Effector memory CD4-positive, alpha-beta T cell (primary cell): ENCODE measurements around the gene CEP72.

Source experiments
- DNase-seq, 3 donors: peaks; one replicate each; pipeline ENCODE4 v3.0.0-alpha.2; 2020
- H3K27ac ChIP-seq: 2 replicates; pipeline ENCODE4 v1.7.0; 2013; ENCODE audit warnings: mild to moderate bottlenecking, low read length, moderate library complexity; ENCODE audit not compliant: insufficient read depth, poor library complexity, severe bottlenecking
- H3K27me3 ChIP-seq: replicated peaks from 2 replicates; pipeline ENCODE4 v1.7.0; 2013; ENCODE audit warnings: mild to moderate bottlenecking, low read length; ENCODE audit not compliant: insufficient read depth, control insufficient read depth, poor library complexity, severe bottlenecking
- H3K36me3 ChIP-seq: 2 replicates; pipeline ENCODE4 v1.7.0; 2013; ENCODE audit warnings: mild to moderate bottlenecking, low read length, moderate library complexity; ENCODE audit not compliant: control insufficient read depth, insufficient read depth
- H3K4me1 ChIP-seq: 2 replicates; pipeline ENCODE4 v1.7.0; 2013; ENCODE audit warnings: low read length, mild to moderate bottlenecking; ENCODE audit not compliant: control insufficient read depth, insufficient read depth, poor library complexity, severe bottlenecking
- H3K4me3 ChIP-seq: 2 replicates; pipeline ENCODE4 v1.7.0; 2013; ENCODE audit warnings: low read length, low read depth, mild to moderate bottlenecking; ENCODE audit not compliant: insufficient read depth, poor library complexity, severe bottlenecking
- H3K9me3 ChIP-seq: 2 replicates; pipeline ENCODE4 v1.7.0; 2013; ENCODE audit warnings: mild to moderate bottlenecking, low read length, moderate library complexity; ENCODE audit not compliant: control insufficient read depth

Gene CEP72

DNA sequence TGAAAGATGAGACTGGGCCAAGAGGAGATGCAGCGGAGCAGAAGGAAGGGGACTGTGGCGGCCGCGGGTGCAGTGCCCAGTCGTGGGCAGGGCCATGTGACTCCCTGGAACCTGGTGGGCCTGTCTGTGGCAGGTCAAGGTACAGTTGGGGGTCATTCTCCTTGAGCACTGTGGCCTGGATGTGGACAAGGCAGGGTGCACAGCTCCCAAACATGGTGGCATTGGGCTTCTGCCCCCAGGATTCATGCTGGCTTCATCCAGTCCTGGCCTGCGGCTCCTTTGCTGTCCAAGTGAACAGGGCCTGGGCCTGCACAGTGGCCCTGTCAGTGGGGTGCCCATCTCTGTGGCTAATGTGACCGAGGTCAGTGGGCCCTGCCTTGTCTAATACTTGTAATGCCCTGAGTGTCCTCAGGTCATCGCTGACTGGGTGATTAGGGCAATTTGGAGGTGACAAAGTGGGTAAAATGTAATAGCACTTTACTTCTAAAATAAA, 39.9 kb downstream of the CEP72 start:
- Histone ChIP-seq H3K27ac (no peak overlapping the region), H3K27me3 (no peaks in the 10 kb centered on the region), H3K4me1 (no peaks in the 10 kb centered on the region), H3K36me3 (peaks cover 12% of the 10 kb centered on the region), H3K9me3 (no peaks in the 10 kb centered on the region), H3K4me3 (no peak overlapping the region)
- no peak for DNase-seq

DNA sequence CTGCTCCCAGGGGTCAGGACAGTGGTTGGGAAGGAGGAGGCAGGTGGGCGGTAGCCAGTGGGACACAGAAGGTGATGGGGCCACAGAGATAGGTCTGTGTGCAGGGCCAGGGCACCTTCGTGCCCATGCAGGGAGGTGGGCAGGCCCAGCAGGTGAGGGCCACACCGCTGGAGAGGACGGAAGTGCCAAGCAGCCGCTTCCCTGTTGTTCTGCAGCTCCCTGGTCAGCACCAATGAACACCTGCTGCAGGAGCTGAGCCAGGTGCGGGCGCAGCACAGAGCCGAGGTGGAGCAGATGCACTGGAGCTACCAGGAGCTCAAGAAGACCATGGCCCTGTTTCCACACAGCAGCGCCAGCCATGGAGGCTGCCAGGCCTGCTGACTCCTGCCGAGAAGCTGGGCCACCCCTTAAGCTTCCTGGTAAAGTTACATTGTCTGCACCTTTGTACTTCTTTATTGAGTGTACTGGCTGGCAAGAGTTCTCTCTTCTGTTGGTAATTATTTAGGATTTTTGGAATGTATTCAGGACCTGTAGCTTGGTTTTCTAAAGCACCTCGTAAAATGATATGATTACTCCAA, 40.7 kb downstream of the CEP72 start:
- no peaks in the 10 kb centered on the region for H3K4me1 ChIP-seq
- no peaks in the 10 kb centered on the region for H3K27me3 ChIP-seq
- peaks cover 8% of the 10 kb centered on the region for H3K36me3 ChIP-seq
- no peak overlapping the region for H3K27ac ChIP-seq
- peaks cover 4% of the 10 kb centered on the region for H3K9me3 ChIP-seq
- no peak overlapping the region for H3K4me3 ChIP-seq
- no peak for DNase-seq

DNA sequence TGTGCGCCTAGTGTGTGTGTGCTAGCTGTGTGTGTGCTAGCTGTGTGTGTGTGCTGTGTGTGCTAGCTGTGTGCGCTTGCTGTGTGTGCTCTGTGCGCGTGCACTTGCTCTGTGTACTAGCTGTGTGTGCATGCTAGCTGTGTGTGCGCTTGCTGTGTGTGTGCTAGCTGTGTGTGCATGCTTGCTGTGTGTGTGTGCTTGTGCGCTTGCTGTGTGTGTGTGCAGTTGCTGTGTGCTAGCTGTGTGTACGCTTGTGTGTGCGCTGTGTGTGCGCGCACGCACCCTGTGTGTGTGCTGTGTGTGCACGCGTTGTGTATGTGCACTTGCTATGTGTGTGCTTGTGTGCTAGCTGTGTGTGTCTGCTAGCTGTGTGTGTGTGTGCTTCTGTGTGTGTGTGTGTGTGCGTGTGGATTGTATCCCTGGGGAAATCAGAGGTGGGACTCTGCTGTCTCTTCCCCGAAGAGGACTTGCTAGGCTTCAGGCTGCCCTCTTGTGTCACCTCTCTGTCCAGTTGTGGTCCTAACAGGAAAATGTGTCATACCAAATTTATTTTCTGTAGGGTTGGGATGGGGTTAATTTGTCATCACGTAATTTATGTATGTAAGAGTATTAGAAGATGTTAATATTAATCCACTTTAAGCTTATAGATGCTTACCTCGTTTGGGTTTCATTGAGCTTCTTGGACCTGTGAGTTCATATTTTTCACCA, 42.1 kb downstream of the CEP72 start:
- H3K27me3 ChIP-seq: no peaks in the 10 kb centered on the region
- no peak overlapping the region for H3K27ac ChIP-seq
- no peaks in the 10 kb centered on the region for H3K4me1 ChIP-seq
- H3K36me3 ChIP-seq: peaks cover 8% of the 10 kb centered on the region
- H3K9me3 ChIP-seq: peaks cover 7% of the 10 kb centered on the region
- no peak for DNase-seq
- H3K4me3 ChIP-seq: no peak overlapping the region

DNA sequence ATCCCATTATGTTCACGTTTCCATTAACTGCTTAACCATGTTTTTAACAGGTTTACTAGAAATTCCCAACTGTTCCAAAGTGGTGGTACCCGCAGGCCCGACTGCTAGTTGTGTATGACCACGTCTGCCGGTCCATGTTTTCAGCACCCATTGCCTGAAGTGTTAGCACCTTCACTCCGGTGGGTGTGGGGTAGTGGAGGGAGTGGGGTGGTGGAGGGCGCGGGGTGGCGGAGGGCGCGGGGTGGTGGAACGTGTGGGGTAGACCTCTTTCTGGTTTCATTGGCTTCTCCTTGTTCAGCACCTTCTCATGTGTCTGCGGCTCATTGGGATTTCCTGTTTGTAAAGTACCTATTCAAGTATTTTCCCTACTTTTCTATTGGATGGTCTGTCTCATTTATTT, 43.3 kb downstream of the CEP72 start:
- H3K36me3 ChIP-seq: peaks cover 11% of the 10 kb centered on the region
- no peak overlapping the region for H3K4me3 ChIP-seq
- no peak for DNase-seq
- no peaks in the 10 kb centered on the region for H3K27me3 ChIP-seq
- H3K9me3 ChIP-seq: peaks cover 7% of the 10 kb centered on the region
- no peaks in the 10 kb centered on the region for H3K4me1 ChIP-seq
- no peak overlapping the region for H3K27ac ChIP-seq

DNA sequence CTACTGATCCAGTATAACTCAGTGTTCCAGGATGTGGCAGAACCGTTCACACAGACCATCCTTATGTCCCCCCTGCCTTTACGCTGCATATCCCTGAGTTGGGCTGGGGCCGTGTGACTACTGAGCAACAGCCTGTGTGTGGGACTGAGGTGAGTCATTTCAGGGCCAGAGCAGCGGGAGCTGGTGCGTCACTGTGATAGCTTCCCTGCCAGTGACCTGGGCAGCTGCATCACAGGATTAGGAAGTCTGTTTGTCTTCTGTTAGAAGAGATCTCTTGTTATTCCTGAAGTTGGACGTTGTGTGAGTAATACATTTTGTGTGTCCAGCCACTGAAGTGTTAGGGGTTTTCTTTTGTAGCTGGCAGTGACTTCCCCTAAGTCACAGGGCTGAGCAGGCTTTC, 45.4 kb downstream of the CEP72 start:
- no peaks in the 10 kb centered on the region for H3K27me3 ChIP-seq
- H3K4me3 ChIP-seq: no peak overlapping the region
- peaks cover 24% of the 10 kb centered on the region for H3K36me3 ChIP-seq
- DNase-seq: no peak
- peaks cover 7% of the 10 kb centered on the region for H3K9me3 ChIP-seq
- no peak overlapping the region for H3K27ac ChIP-seq
- H3K4me1 ChIP-seq: no peaks in the 10 kb centered on the region

DNA sequence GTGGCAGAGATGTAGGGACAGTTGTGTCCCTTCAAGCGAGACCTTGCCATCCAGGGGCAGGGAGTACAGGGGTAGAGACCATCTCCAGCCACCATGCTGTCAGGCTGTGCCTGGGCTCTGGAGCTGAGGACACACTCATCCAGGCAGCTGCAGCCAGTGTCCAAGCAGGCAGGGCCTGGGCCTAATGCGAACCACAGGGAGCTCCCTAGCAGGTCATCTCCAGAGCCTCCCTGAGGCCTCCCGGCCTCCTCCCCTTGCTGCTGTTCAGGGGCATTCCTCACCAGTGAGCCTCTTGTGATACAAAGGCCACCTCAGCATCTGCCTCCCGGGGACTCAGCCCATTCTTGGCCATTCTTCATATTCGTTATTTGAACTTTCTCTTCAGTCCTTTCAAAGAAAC, 46.0 kb downstream of the CEP72 start:
- Histone ChIP-seq H3K4me3 (no peak overlapping the region), H3K4me1 (no peaks in the 10 kb centered on the region), H3K36me3 (peaks cover 22% of the 10 kb centered on the region), H3K27me3 (no peaks in the 10 kb centered on the region), H3K9me3 (peaks cover 7% of the 10 kb centered on the region), H3K27ac (no peak overlapping the region)
- no peak for DNase-seq

DNA sequence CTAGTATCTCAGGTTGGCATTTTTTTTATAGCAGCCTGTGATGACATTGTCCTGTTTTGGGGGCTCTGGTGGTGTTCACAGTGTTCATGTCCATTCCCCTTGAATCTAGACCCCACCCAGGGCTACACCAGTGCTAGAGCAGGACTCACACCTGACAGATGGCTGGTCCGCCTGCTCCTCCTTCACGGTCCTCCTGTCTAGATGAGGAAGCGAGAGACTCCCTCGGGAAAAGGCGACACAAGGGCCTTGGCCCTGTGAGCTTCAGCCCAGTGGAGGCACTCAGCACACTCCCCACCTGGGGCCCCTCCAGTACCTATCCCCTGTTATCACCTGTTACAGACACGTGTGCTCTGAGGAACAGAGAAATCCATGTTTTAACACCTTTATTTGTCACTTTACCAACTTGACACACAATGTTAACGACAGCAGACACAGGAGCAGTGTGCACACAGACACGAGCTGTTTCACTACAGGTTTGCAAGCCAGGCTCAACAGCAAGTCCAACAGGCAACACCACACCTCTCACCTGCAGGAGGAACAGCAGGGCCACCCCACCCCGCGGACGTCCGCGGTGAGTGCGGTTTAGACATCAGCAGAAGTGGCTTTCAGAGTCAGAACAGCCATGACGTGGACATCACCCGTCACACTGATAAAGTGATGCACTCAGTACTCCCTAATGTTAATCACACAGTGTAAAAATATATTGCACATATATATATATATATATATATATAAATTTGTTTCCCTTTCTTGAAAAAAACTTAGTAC, 47.5 kb downstream of the CEP72 start:
- Histone ChIP-seq H3K27me3 (no peaks in the 10 kb centered on the region), H3K4me3 (no peak overlapping the region), H3K4me1 (no peaks in the 10 kb centered on the region), H3K9me3 (peaks cover 7% of the 10 kb centered on the region), H3K27ac (no peak overlapping the region), H3K36me3 (peaks cover 33% of the 10 kb centered on the region)
- no peak for DNase-seq

DNA sequence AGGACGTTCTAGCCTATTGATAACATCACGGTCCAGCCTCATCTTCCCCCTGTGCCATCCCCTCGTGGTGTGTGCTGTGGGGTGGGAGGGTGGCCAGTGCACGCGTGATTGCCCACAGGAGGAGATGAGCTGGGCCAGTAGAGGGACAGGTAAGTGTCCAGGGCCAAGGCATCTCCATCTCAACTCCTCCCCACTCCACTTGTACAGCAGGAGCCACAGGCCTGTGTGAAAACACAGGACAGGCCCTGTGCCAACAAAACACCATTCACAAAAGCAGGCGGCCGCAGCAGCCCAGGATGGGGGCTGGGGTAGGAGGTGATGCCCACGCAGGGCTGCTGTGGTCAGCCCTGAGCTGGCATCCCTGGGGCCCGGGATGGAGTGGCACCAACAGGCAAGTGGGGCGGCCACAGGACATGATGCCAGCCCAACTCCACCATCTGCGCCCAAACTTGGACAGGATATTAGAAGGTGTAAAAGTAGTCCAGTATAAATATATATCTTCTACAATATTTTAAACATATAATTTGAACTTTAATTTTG, 48.4 kb downstream of the CEP72 start:
- H3K27me3 ChIP-seq: no peaks in the 10 kb centered on the region
- peaks cover 35% of the 10 kb centered on the region for H3K36me3 ChIP-seq
- no peak overlapping the region for H3K27ac ChIP-seq
- peaks cover 7% of the 10 kb centered on the region for H3K9me3 ChIP-seq
- H3K4me1 ChIP-seq: no peaks in the 10 kb centered on the region
- DNase-seq: no peak
- no peak overlapping the region for H3K4me3 ChIP-seq

DNA sequence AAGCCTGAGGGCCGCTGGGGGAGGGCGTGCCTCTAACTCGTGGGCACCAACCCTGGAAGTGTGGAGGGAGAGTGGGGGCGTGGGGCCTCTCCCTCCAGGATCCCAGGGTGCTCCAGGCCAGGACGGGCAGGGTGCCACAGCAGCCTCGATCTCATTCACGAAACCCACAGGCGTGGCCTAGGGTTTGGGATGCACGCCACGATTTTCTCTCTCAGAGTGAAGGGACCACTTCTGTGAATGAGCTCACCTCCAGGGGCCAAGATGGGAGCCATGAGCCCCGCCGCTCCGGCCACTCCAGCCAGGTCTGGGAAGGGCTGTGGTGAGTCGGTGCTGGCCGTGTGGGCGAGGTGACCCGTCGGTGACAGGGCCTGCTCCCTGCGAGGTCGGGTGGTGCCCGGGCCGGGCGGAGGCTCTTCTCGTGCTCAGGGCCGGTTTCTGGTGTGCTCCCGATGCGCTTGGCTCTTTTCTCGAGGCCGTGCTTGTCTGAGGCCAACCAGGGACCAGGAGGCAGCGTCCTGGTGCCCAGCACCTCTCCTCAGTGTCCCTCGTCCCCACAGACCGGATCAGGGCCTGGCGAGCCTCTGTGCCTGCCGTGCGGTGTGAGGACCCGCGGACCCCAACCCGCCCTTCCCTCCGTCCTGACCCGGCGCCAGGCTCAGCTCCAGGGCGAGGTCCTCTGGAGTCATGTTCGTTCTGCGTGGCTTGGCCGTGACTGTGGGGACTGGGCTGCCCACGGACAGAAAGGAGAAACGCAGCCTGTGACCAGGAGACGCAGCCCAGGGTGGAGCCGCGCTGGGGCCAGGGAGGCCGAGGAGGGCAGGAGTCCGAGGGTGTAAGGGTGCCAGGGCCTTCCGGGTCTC, 50.0 kb downstream of the CEP72 start:
- Histone ChIP-seq H3K9me3 (peaks cover 7% of the 10 kb centered on the region), H3K27ac (no peak overlapping the region), H3K27me3 (no peaks in the 10 kb centered on the region), H3K4me1 (no peaks in the 10 kb centered on the region), H3K4me3 (no peak overlapping the region), H3K36me3 (peaks cover 35% of the 10 kb centered on the region)
- DNase-seq: no peak
